ENCODE data around the gene NPHP4.

GRCh38 chr1:6030132-6030531 is 37.9 kb upstream of the NPHP4 start:
- TF ChIP-seq ZNF311 (CRISPR knock-in tag; IDR thresholded peaks at IDR 0.05) (no peak), RNF2 (IDR thresholded peaks at IDR 0.05) (no peak), SNRNP70 (optimal IDR thresholded peaks at IDR 0.05; ENCODE audit: low read depth, low read length) (no peak)
